GM12874 (cell line): ENCODE measurements around the gene AKR1B15.

Experiments
- TF ChIP-seq, protein P1 (sequence below): IDR thresholded peaks from 2 replicates; pipeline ENCODE4 v1.5.1; 2011; ENCODE audit warnings: low read depth, mild to moderate bottlenecking, control low read depth, low read length, moderate library complexity; ENCODE audit not compliant: insufficient read depth

The AKR1B15 gene

DNA sequence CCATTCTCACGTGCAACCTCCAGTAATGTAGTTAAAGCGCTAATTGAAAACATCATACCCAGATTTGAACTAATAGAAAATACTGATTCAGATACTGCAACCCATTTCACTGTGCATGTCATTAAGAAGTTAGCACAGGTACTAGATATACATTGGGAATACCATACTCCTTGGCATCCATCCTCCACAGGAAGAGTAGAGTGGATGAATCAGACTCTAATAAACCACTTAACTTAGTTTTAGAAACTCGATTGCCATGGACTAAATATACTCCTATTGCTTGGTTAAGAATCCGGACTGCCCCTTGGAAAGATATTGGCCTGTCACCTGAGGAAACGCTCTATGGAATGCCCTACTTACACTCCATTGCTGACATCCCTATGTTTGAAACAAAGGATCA is 9.5 kb downstream of the AKR1B15 start:
- TF ChIP-seq, protein P1, sequence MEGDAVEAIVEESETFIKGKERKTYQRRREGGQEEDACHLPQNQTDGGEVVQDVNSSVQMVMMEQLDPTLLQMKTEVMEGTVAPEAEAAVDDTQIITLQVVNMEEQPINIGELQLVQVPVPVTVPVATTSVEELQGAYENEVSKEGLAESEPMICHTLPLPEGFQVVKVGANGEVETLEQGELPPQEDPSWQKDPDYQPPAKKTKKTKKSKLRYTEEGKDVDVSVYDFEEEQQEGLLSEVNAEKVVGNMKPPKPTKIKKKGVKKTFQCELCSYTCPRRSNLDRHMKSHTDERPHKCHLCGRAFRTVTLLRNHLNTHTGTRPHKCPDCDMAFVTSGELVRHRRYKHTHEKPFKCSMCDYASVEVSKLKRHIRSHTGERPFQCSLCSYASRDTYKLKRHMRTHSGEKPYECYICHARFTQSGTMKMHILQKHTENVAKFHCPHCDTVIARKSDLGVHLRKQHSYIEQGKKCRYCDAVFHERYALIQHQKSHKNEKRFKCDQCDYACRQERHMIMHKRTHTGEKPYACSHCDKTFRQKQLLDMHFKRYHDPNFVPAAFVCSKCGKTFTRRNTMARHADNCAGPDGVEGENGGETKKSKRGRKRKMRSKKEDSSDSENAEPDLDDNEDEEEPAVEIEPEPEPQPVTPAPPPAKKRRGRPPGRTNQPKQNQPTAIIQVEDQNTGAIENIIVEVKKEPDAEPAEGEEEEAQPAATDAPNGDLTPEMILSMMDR: no peak

DNA sequence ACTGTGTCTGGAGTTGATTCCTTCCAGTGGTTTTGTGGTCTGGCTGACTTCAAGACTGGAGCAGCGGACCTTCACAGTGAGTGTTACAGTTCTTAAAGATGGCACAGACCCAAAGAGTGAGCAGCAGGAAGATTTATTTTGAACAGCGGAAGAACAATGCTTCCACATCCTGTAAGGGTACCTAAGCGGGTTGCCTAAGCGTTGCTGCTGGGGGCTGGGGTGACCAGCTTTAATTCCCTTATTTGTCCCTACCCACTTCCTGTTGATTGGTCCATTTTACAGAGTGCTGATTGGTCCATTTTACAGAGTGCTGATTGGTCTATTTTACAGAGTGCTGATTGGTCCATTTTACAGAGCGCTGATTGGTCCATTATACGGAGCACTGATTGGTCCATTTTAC is 13.2 kb downstream of the AKR1B15 start:
- TF ChIP-seq, protein P1: no peak

DNA sequence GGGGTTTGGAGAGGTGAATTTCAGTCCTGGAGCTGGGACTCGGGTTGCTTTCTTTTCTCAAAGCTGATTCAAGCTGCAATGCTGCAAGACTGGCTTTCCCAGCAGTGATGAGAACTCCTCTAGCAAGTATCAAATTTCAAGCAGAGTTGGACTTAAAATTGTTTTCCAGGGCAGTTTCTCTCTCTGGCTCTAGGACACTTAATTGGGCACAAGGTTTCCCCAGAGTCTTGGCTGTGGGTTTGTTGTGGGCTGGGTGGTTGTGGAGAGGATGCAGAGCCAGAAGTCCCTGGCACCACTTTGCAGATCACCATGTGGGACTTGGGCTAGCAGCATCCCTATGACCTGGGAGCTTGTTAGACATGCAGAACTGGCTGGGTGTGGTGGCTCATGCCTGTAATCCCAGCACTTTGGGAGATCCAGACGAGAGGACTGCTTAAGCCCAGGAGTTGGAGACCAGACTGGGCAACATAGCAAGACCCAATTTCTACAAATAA is 16.8 kb downstream of the AKR1B15 start:
- TF ChIP-seq, protein P1: no peak

DNA sequence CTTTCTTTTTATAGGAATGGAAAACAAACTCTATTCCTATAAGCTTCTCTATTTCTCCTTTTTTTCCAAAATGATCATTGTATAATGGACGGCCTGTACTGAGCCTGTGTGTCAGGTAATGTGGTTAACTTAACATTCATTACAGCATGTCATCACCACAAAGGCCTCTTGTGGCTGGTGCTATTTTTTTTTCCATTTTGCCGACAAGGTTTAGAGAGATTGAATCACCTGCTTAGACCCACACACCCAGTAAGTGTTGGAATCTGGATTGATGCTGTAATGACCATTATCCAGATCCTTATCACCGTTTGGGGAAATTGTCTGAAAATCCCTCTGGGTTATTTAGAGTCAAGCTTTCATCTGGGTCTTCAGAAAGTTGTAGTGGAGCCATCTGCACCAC is 18.5 kb downstream of the AKR1B15 start:
- TF ChIP-seq, protein P1: no peak

DNA sequence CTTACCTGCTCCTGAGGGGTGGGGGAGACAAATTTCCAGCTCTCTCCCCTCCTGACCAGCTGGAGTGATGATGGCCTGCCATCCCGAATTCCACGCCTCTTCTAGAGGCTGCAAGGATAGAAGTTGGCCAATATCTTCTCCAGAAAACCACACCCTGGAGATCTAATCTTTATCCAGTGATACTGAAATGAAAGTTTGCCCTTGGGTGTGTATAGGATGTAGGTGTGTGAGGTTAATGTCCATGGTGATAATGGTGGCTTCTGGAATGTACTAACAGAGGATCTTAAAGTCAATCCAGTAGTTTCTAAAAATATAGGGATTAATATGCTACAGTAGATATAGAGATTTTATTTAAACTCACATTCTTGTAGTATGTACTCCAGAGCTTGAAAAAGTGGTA is 22.2 kb downstream of the AKR1B15 start:
- TF ChIP-seq, protein P1: no peak

DNA sequence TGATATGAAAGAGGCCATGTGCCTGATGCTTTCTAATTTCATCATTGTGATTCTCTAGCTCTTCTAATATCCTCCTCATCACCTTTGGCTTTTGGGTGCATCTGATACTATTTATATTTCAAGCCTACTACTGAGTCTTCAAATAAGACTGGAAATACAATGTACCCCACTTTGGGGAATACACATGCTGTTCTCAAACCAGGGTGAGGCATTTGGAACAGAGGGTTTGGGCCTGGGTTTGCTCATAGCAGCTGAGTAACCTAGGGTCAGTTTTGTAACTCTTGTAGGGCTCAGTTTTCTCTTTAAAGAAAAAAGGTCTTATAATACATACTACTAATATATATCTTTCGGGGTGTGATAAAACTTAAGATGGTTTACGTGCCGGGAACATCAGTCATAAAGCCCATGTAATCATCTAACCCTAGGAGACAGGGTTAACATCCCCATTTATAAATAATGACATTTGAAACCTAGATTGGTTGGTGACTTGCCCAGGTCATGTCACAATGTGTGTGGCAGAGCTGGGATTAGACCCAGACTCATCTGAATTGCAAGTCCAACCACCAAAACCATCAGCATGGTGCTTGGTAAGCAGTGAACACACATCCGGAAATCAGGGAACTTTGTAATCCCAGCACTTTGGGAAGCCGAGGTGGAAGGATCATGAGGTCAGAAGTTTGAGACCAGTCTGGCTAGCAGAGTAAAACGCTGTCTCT is 23.0 kb downstream of the AKR1B15 start:
- TF ChIP-seq, protein P1: no peak

DNA sequence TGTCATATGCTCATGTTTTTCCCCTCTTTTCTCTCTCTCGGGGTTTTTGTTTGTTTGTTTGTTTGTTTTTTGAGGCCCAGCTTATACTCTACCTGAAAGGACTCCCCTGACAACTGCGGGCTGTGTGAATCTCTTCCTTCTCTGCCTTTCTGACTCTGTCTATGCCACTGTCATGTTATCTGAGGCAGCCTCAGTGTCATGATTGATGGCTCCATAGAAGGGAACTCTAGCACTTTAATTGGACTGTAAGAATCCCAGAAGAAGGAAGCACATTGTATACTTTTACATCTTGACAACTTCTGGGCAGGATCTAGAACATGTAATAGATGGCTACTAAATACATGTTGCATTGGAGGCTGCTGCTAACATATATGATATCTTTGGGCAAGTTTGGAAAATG is 25.4 kb downstream of the AKR1B15 start:
- TF ChIP-seq, protein P1: no peak
